ENCODE data around the gene THSD4. TPM values are rescaled to one million over a fixed set of nuclear protein-coding genes. Genes with fewer than 3 reads are reported as not detected.
"Not testable (repeated sequence)": the region's sequence is repeated elsewhere in the genome, so short reads cannot be mapped to it uniquely, and the experiment has no call there.

The THSD4 gene
- total and polyA plus RNA-seq, 4 donors = 6.0 to 42.4 (median 18.5) TPM

DNA sequence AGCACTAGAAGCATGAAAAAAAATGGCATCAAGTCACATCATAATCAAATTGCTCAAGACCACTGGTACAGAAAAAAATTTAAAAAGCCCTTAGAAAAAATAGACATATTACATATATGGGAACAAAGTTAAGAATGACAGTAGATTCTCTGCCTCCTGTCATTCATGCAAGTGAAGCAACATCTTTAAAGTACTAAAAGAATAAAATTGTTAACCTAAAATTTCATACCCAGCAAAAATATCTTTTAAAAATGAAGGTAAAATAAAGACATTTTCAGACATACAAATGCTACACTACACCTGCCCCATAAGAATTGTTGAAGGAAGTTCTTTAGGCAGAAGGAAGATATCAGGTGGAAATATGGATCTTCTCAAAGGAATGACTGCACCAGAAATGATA lies 55.9 kb downstream of the THSD4 start:
- no peaks in the 10 kb centered on the region for H3K27me3 ChIP-seq (ENCODE audit: control insufficient read depth in 3 of 3, insufficient read depth in 3 of 3, low read length in 2 of 3)
- H3K9ac ChIP-seq (ENCODE audit: insufficient read depth in 1 of 2, low read length in 2 of 2) = no peak overlapping the region
- DNase-seq = no peak
- no peak overlapping the region for H3K27ac ChIP-seq (ENCODE audit: low read depth in 1 of 2, low read length in 1 of 2)
- peaks cover 0 to 10% (median 2%) of the 10 kb centered on the region in 5 donors for H3K4me1 ChIP-seq (ENCODE audit: control insufficient read depth in 5 of 5, insufficient read depth in 5 of 5, low read length in 5 of 5)
- no peak overlapping the region for H3K4me3 ChIP-seq
- TF ChIP-seq, protein P1, sequence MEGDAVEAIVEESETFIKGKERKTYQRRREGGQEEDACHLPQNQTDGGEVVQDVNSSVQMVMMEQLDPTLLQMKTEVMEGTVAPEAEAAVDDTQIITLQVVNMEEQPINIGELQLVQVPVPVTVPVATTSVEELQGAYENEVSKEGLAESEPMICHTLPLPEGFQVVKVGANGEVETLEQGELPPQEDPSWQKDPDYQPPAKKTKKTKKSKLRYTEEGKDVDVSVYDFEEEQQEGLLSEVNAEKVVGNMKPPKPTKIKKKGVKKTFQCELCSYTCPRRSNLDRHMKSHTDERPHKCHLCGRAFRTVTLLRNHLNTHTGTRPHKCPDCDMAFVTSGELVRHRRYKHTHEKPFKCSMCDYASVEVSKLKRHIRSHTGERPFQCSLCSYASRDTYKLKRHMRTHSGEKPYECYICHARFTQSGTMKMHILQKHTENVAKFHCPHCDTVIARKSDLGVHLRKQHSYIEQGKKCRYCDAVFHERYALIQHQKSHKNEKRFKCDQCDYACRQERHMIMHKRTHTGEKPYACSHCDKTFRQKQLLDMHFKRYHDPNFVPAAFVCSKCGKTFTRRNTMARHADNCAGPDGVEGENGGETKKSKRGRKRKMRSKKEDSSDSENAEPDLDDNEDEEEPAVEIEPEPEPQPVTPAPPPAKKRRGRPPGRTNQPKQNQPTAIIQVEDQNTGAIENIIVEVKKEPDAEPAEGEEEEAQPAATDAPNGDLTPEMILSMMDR (IDR thresholded peaks at IDR 0.05; ENCODE audit: control extremely low read depth, extremely low read depth) = no peak
- peaks cover 0 to 2% (median 0%) of the 10 kb centered on the region in 4 donors for H3K9me3 ChIP-seq (ENCODE audit: control insufficient read depth in 4 of 4, insufficient read depth in 3 of 4, low read length in 3 of 4)
- peaks cover 0 to 2% (median 0%) of the 10 kb centered on the region in 4 donors for H3K36me3 ChIP-seq (ENCODE audit: control insufficient read depth in 4 of 4, insufficient read depth in 4 of 4, low read length in 4 of 4)
- ATAC-seq (ENCODE audit: insufficient read depth, low FRiP score) = no peak

DNA sequence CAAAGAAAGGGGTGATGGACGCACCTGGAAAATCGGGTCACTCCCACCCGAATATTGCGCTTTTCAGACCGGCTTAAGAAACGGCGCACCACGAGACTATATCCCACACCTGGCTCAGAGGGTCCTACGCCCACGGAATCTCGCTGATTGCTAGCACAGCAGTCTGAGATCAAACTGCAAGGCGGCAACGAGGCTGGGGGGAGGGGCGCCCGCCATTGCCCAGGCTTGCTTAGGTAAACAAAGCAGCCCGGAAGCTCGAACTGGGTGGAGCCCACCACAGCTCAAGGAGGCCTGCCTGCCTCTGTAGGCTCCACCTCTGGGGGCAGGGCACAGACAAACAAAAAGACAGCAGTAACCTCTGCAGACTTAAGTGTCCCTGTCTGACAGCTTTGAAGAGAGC lies 59.1 kb downstream of the THSD4 start:
- not testable (repeated sequence) for H3K27ac ChIP-seq (ENCODE audit: low read depth in 1 of 2, low read length in 1 of 2); H3K36me3 ChIP-seq (ENCODE audit: control insufficient read depth in 4 of 4, insufficient read depth in 4 of 4, low read length in 4 of 4); H3K4me3 ChIP-seq; ATAC-seq (ENCODE audit: insufficient read depth, low FRiP score); H3K9ac ChIP-seq (ENCODE audit: insufficient read depth in 1 of 2, low read length in 2 of 2); H3K27me3 ChIP-seq (ENCODE audit: control insufficient read depth in 3 of 3, insufficient read depth in 3 of 3, low read length in 2 of 3); H3K4me1 ChIP-seq (ENCODE audit: control insufficient read depth in 5 of 5, insufficient read depth in 5 of 5, low read length in 5 of 5); H3K9me3 ChIP-seq (ENCODE audit: control insufficient read depth in 4 of 4, insufficient read depth in 3 of 4, low read length in 3 of 4); DNase-seq
- WGBS, 2 donors = 68% methylated on average over 8 of the region's 17 CpGs; no CpG with 5 or more reads in 1 of the 2 donors

GRCh38 chr15:71180986-71181853 lies 65.9 kb downstream of the THSD4 start:
- 77 to 81% methylated on average over 3 of the region's 3 CpGs for WGBS, 2 donors
- ATAC-seq (ENCODE audit: insufficient read depth, low FRiP score) (no peak), DNase-seq (peak in 2 of 3 donors; percentile 64 to 82)

GRCh38 chr15:71182522-71182921 lies 67.3 kb downstream of the THSD4 start:
- no peak overlapping the region for H3K9ac ChIP-seq (ENCODE audit: insufficient read depth in 1 of 2, low read length in 2 of 2)
- no peak overlapping the region for H3K4me3 ChIP-seq
- H3K9me3 ChIP-seq (ENCODE audit: control insufficient read depth in 4 of 4, insufficient read depth in 3 of 4, low read length in 3 of 4) = no peaks in the 10 kb centered on the region
- TF ChIP-seq, protein P1 (IDR thresholded peaks at IDR 0.05; ENCODE audit: control extremely low read depth, extremely low read depth) = no peak
- no peak for ATAC-seq (ENCODE audit: insufficient read depth, low FRiP score)
- H3K4me1 ChIP-seq (ENCODE audit: control insufficient read depth in 5 of 5, insufficient read depth in 5 of 5, low read length in 5 of 5) = peaks cover 0 to 11% (median 3%) of the 10 kb centered on the region in 5 donors
- H3K36me3 ChIP-seq (ENCODE audit: control insufficient read depth in 4 of 4, insufficient read depth in 4 of 4, low read length in 4 of 4) = no peaks in the 10 kb centered on the region
- H3K27me3 ChIP-seq (ENCODE audit: control insufficient read depth in 3 of 3, insufficient read depth in 3 of 3, low read length in 2 of 3) = no peaks in the 10 kb centered on the region
- no peak for DNase-seq
- no peak overlapping the region for H3K27ac ChIP-seq (ENCODE audit: low read depth in 1 of 2, low read length in 1 of 2)

More at GRCh38 chr15:71180986-71181853, 65.9 kb downstream of the THSD4 start:
- Histone ChIP-seq H3K27me3 (ENCODE audit: control insufficient read depth in 3 of 3, insufficient read depth in 3 of 3, low read length in 2 of 3) (no peaks in the 10 kb centered on the region), H3K9me3 (ENCODE audit: control insufficient read depth in 4 of 4, insufficient read depth in 3 of 4, low read length in 3 of 4) (no peaks in the 10 kb centered on the region), H3K4me3 (no peak overlapping the region), H3K9ac (ENCODE audit: insufficient read depth in 1 of 2, low read length in 2 of 2) (no peak overlapping the region), H3K36me3 (ENCODE audit: control insufficient read depth in 4 of 4, insufficient read depth in 4 of 4, low read length in 4 of 4) (no peaks in the 10 kb centered on the region), H3K4me1 (ENCODE audit: control insufficient read depth in 5 of 5, insufficient read depth in 5 of 5, low read length in 5 of 5) (peaks cover 0 to 11% (median 0%) of the 10 kb centered on the region in 5 donors), H3K27ac (ENCODE audit: low read depth in 1 of 2, low read length in 1 of 2) (peak overlapping the region in 1 of 2 donors; percentile 18)
- TF ChIP-seq, protein P1 (IDR thresholded peaks at IDR 0.05; ENCODE audit: control extremely low read depth, extremely low read depth) = no peak

Measured in lung (tissue), 12 donors.